ENCODE data around the gene PPHLN1. TPM values are rescaled to one million over a fixed set of nuclear protein-coding genes. Genes with fewer than 3 reads are reported as not detected.

The PPHLN1 gene
- total RNA-seq, 1 donor from 2014 or later, result 50.3 TPM

DNA sequence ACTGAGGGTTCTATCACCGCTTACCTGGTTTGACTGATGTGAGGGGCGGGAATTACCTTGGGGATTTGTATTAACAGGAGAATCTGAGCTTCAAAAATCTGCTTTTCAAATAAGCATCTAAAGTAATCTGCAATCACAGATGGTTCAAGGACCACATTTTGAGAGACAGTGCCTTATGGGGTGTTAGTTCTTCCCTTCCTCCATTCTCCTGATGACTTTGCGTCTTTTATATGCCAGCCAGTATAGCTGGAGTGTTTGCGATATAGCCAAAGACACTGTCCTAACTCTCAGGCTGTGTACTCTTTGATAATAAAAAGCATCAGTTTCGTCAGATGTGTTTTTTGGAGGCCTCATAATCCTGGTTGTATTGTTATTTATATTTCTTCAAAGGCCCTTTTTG lies 39.5 kb downstream of the PPHLN1 start:
- Mint-ChIP-seq H3K27ac (ENCODE audit: unreplicated experiment) (no peak overlapping the region), H3K36me3 (ENCODE audit: low read depth, unreplicated experiment) (no peaks in the 10 kb centered on the region), H3K4me3 (ENCODE audit: unreplicated experiment) (no peak overlapping the region), H3K27me3 (ENCODE audit: unreplicated experiment) (no peaks in the 10 kb centered on the region), H3K4me1 (ENCODE audit: unreplicated experiment) (no peaks in the 10 kb centered on the region), H3K9me3 (ENCODE audit: unreplicated experiment) (no peaks in the 10 kb centered on the region)
- no peak for DNase-seq (ENCODE audit: low spot score)
- TF ChIP-seq, protein P1, sequence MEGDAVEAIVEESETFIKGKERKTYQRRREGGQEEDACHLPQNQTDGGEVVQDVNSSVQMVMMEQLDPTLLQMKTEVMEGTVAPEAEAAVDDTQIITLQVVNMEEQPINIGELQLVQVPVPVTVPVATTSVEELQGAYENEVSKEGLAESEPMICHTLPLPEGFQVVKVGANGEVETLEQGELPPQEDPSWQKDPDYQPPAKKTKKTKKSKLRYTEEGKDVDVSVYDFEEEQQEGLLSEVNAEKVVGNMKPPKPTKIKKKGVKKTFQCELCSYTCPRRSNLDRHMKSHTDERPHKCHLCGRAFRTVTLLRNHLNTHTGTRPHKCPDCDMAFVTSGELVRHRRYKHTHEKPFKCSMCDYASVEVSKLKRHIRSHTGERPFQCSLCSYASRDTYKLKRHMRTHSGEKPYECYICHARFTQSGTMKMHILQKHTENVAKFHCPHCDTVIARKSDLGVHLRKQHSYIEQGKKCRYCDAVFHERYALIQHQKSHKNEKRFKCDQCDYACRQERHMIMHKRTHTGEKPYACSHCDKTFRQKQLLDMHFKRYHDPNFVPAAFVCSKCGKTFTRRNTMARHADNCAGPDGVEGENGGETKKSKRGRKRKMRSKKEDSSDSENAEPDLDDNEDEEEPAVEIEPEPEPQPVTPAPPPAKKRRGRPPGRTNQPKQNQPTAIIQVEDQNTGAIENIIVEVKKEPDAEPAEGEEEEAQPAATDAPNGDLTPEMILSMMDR (IDR thresholded peaks at IDR 0.05; ENCODE audit: unreplicated experiment), result no peak

DNA sequence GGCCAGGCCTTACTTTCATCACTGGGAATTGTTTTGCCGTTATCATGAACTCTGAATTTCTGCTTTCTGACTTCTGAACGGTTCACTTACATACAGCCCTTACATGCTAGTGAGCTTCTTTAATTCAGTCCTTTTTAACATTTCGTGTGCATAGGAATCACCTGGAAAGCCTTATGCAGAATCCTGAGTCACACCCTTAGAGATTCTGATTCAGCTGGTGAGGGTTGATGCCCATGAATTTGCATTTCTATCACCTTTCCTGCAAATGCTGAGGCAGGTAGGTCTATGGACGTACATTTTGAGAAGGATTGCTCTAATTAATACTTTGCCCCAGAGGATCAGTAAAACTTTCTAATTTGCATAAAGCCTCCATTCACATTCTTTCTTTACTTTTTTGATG lies 44.0 kb downstream of the PPHLN1 start:
- DNase-seq (ENCODE audit: low spot score), result no peak
- Mint-ChIP-seq H3K4me1 (ENCODE audit: unreplicated experiment) (no peaks in the 10 kb centered on the region), H3K27ac (ENCODE audit: unreplicated experiment) (no peak overlapping the region), H3K27me3 (ENCODE audit: unreplicated experiment) (no peaks in the 10 kb centered on the region), H3K9me3 (ENCODE audit: unreplicated experiment) (no peaks in the 10 kb centered on the region), H3K4me3 (ENCODE audit: unreplicated experiment) (no peak overlapping the region), H3K36me3 (ENCODE audit: low read depth, unreplicated experiment) (peaks cover 4% of the 10 kb centered on the region)
- TF ChIP-seq, protein P1 (IDR thresholded peaks at IDR 0.05; ENCODE audit: unreplicated experiment), result no peak

DNA sequence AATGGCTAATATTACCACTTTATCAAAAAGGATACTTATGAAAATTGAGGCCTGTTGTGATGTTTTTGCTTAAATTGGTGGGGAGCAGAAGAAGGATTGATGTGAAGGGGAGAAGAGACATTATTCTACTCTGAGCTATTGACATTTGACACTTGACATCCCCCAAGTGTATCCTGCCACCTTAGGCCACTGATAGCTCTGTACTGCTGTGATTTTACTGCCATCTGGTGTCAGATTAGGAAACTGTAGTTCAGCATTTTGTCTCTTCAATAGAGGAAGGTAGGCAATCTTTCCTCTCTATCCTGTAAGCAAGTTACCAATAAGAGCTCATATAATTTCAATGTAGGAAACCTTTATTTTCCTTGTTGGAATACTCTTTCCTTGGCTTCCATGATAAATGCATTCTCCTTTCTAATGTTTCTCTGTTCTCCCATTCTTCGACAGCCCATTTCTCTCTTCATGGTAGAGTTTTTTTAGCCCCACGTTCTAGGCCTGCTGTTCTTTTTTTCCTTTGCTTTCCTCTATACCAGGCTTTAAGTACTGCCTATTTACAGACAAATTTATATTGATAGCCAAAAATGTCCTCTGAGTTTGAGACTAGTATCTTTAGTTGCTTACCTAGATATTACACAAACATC lies 46.3 kb downstream of the PPHLN1 start:
- peaks cover 4% of the 10 kb centered on the region for H3K36me3 Mint-ChIP-seq (ENCODE audit: low read depth, unreplicated experiment)
- no peaks in the 10 kb centered on the region for H3K9me3 Mint-ChIP-seq (ENCODE audit: unreplicated experiment)
- H3K4me3 Mint-ChIP-seq (ENCODE audit: unreplicated experiment), result no peak overlapping the region
- peak; percentile 49 for DNase-seq (ENCODE audit: low spot score)
- H3K4me1 Mint-ChIP-seq (ENCODE audit: unreplicated experiment), result no peaks in the 10 kb centered on the region
- H3K27ac Mint-ChIP-seq (ENCODE audit: unreplicated experiment), result no peak overlapping the region
- H3K27me3 Mint-ChIP-seq (ENCODE audit: unreplicated experiment), result no peaks in the 10 kb centered on the region
- TF ChIP-seq, protein P1 (IDR thresholded peaks at IDR 0.05; ENCODE audit: unreplicated experiment), result peak; percentile 62

DNA sequence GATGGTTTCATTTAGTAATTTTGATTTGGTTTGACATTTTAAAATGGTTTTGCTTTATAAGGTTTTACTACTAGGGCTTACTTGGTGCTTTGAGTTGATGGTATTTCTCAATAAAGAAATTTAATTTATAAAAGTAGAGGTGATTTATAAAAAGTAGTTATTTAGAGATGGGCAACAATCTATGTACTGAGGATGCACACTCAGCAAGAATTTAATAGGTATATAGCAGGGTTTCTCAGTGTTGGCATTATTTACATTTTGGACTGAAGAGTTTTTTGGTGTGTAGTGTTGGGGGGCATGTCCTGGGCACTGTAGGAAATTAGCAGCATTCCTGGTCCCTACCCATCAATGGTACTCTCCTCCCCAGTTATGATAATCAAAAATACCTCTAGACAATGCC lies 47.7 kb downstream of the PPHLN1 start:
- H3K36me3 Mint-ChIP-seq (ENCODE audit: low read depth, unreplicated experiment), result peaks cover 4% of the 10 kb centered on the region
- H3K27me3 Mint-ChIP-seq (ENCODE audit: unreplicated experiment), result no peaks in the 10 kb centered on the region
- no peak overlapping the region for H3K4me3 Mint-ChIP-seq (ENCODE audit: unreplicated experiment)
- H3K27ac Mint-ChIP-seq (ENCODE audit: unreplicated experiment), result no peak overlapping the region
- H3K4me1 Mint-ChIP-seq (ENCODE audit: unreplicated experiment), result no peaks in the 10 kb centered on the region
- no peaks in the 10 kb centered on the region for H3K9me3 Mint-ChIP-seq (ENCODE audit: unreplicated experiment)
- TF ChIP-seq, protein P1 (IDR thresholded peaks at IDR 0.05; ENCODE audit: unreplicated experiment), result no peak
- no peak for DNase-seq (ENCODE audit: low spot score)

DNA sequence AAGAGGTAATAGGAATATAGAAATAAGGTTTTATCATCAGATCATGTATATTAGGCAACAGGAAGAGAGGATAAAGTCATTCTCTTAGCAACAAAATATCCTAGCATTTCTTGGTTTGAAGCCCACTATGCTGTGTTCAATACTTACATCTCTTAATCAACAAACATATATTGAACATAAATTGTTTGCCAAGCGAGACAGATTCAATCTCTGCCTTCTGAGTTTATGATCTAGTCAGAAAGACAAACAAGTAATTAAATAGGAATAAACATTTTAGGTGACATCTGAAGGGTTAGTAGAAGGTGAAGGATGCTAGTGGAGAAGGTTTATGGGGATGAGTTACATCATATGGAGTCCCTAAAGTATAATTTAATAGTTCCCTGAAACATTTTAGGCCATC lies 54.8 kb downstream of the PPHLN1 start:
- Mint-ChIP-seq H3K27me3 (ENCODE audit: unreplicated experiment) (peaks cover 1% of the 10 kb centered on the region), H3K36me3 (ENCODE audit: low read depth, unreplicated experiment) (no peaks in the 10 kb centered on the region), H3K4me1 (ENCODE audit: unreplicated experiment) (peaks cover 20% of the 10 kb centered on the region), H3K27ac (ENCODE audit: unreplicated experiment) (no peak overlapping the region), H3K4me3 (ENCODE audit: unreplicated experiment) (no peak overlapping the region), H3K9me3 (ENCODE audit: unreplicated experiment) (no peaks in the 10 kb centered on the region)
- DNase-seq (ENCODE audit: low spot score), result no peak
- TF ChIP-seq, protein P1 (IDR thresholded peaks at IDR 0.05; ENCODE audit: unreplicated experiment), result no peak

All from endothelial cell (in vitro differentiated cells).